Measurements from ENCODE around the gene ZMYND8.

Gene ZMYND8

GRCh38 chr20:47239719-47240067, 116.8 kb downstream of the ZMYND8 start:
- no peak overlapping the region for H3K4me2 ChIP-seq (ENCODE audit: low read depth, low read length)
- no peaks in the 10 kb centered on the region for H3K4me1 ChIP-seq (ENCODE audit: low read length)
- H3K4me3 ChIP-seq (ENCODE audit: low read length), result no peak overlapping the region
- no peaks in the 10 kb centered on the region for H3F3A ChIP-seq (ENCODE audit: insufficient read depth, low read length)
- no peak overlapping the region for H2AFZ ChIP-seq (ENCODE audit: low read length)
- no peak overlapping the region for H3K27ac ChIP-seq (ENCODE audit: low read length)
- no peaks in the 10 kb centered on the region for H3K9me2 ChIP-seq (replicated peaks; ENCODE audit: insufficient read depth, low read length)
- DNase-seq, result no peak
- H3K9me3 ChIP-seq (replicated peaks; ENCODE audit: insufficient read depth, low read length), result no peaks in the 10 kb centered on the region
- H4K20me1 ChIP-seq (ENCODE audit: insufficient read depth, low read length), result no peaks in the 10 kb centered on the region
- no peak overlapping the region for H3K9ac ChIP-seq (ENCODE audit: low read length)
- peaks cover 26% of the 10 kb centered on the region for H3K79me2 ChIP-seq (ENCODE audit: low read length)
- no peaks in the 10 kb centered on the region for H3K27me3 ChIP-seq (replicated peaks; ENCODE audit: insufficient read depth, low read length)
- peaks cover 20% of the 10 kb centered on the region; the same call in 1 of the 2 replicates for H3K36me3 ChIP-seq (replicated peaks; ENCODE audit: insufficient read depth, low read length)
- no peak for TF ChIP-seq EZH2 (optimal IDR thresholded peaks at IDR 0.05; ENCODE audit: low read depth, low read length)
- no peak for TF ChIP-seq CTCF (IDR thresholded peaks at IDR 0.05; ENCODE audit: low read length)
- no peak for TF ChIP-seq EZH2phosphoT487 (IDR thresholded peaks at IDR 0.05; ENCODE audit: low read length)

- TF ChIP-seq EZH2phosphoT487 (IDR thresholded peaks at IDR 0.05; ENCODE audit: low read length) (no peak), CTCF (IDR thresholded peaks at IDR 0.05; ENCODE audit: low read length) (no peak), EZH2 (optimal IDR thresholded peaks at IDR 0.05; ENCODE audit: low read depth, low read length) (no peak)
- no peak overlapping the region for H2AFZ ChIP-seq (ENCODE audit: low read length)
- no peak for DNase-seq
- H4K20me1 ChIP-seq (ENCODE audit: insufficient read depth, low read length), result no peaks in the 10 kb centered on the region
- H3K27ac ChIP-seq (ENCODE audit: low read length), result no peak overlapping the region
- H3K4me2 ChIP-seq (ENCODE audit: low read depth, low read length), result no peak overlapping the region
- H3K27me3 ChIP-seq (replicated peaks; ENCODE audit: insufficient read depth, low read length), result no peaks in the 10 kb centered on the region
- no peaks in the 10 kb centered on the region for H3K4me1 ChIP-seq (ENCODE audit: low read length)
- no peaks in the 10 kb centered on the region for H3F3A ChIP-seq (ENCODE audit: insufficient read depth, low read length)
- peaks cover 27% of the 10 kb centered on the region for H3K79me2 ChIP-seq (ENCODE audit: low read length)
- no peak overlapping the region for H3K9ac ChIP-seq (ENCODE audit: low read length)
- no peak overlapping the region for H3K4me3 ChIP-seq (ENCODE audit: low read length)
- H3K9me3 ChIP-seq (replicated peaks; ENCODE audit: insufficient read depth, low read length), result no peaks in the 10 kb centered on the region
- H3K36me3 ChIP-seq (replicated peaks; ENCODE audit: insufficient read depth, low read length), result peaks cover 20% of the 10 kb centered on the region; the same call in 1 of the 2 replicates
- H3K9me2 ChIP-seq (replicated peaks; ENCODE audit: insufficient read depth, low read length), result no peaks in the 10 kb centered on the region
Observed at GRCh38 chr20:47238780-47239718, 117.5 kb downstream of the ZMYND8 start.

DNA sequence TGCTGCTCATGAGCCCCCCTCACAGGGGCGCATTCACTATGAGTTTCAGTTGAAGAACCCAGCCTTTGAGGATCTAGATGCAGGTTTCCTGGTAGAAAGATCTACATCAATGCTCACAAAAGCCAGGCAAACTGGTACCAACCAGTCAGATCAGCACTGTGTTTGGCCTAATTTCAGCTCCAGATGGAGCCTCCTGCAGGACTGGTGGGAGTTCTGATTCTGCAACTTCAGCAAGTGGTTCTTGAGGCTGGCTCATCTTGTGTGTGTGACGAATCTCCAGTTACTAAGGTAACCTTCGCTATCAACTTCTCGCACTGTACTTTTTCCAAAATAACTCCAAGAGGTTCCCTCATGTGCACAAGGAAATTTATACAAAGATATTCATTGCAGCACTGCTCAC, 118.8 kb downstream of the ZMYND8 start:
- H3K9me2 ChIP-seq (replicated peaks; ENCODE audit: insufficient read depth, low read length), result no peaks in the 10 kb centered on the region
- no peaks in the 10 kb centered on the region for H4K20me1 ChIP-seq (ENCODE audit: insufficient read depth, low read length)
- H2AFZ ChIP-seq (ENCODE audit: low read length), result no peak overlapping the region
- H3K4me1 ChIP-seq (ENCODE audit: low read length), result no peaks in the 10 kb centered on the region
- no peak overlapping the region for H3K4me2 ChIP-seq (ENCODE audit: low read depth, low read length)
- no peak overlapping the region for H3K4me3 ChIP-seq (ENCODE audit: low read length)
- no peaks in the 10 kb centered on the region for H3K27me3 ChIP-seq (replicated peaks; ENCODE audit: insufficient read depth, low read length)
- DNase-seq, result no peak
- TF ChIP-seq EZH2 (optimal IDR thresholded peaks at IDR 0.05; ENCODE audit: low read depth, low read length), result no peak
- no peak for TF ChIP-seq CTCF (IDR thresholded peaks at IDR 0.05; ENCODE audit: low read length)
- TF ChIP-seq EZH2phosphoT487 (IDR thresholded peaks at IDR 0.05; ENCODE audit: low read length), result no peak
- peaks cover 28% of the 10 kb centered on the region for H3K79me2 ChIP-seq (ENCODE audit: low read length)
- no peaks in the 10 kb centered on the region for H3K9me3 ChIP-seq (replicated peaks; ENCODE audit: insufficient read depth, low read length)
- no peak overlapping the region for H3K9ac ChIP-seq (ENCODE audit: low read length)
- no peaks in the 10 kb centered on the region for H3F3A ChIP-seq (ENCODE audit: insufficient read depth, low read length)
- H3K36me3 ChIP-seq (replicated peaks; ENCODE audit: insufficient read depth, low read length), result peaks cover 20% of the 10 kb centered on the region; the same call in 1 of the 2 replicates
- H3K27ac ChIP-seq (ENCODE audit: low read length), result no peak overlapping the region
